HepG2 (cell line): Measurements from ENCODE around the gene AANAT. TPM values are rescaled to one million over a fixed set of nuclear protein-coding genes. Genes with fewer than 3 reads are reported as not detected.

Experiments used
- CREM ChIP-seq, 2 experiments: sonication (generic) in 1 of 2; formaldehyde crosslinking in 1 of 2; IDR thresholded peaks; 2 replicates each; pipeline versions ENCODE4 v1.4.0 to v1.6.1; 2016 to 2020; ENCODE audit warnings: antibody characterized with exemption in 1 of 2, mild to moderate bottlenecking in 1 of 2, missing genetic modification reagents in 1 of 2
- E2F2 ChIP-seq: sonication (generic); formaldehyde crosslinking; IDR thresholded peaks from 2 replicates; pipeline ENCODE4 v1.4.0; 2020; ENCODE audit warnings: missing genetic modification reagents, borderline replicate concordance
- ETV5 ChIP-seq: IDR thresholded peaks from 2 replicates; pipeline ENCODE4 v1.6.1; 2018; ENCODE audit warnings: missing biosample characterization, missing genetic modification reagents, inconsistent platforms, borderline replicate concordance
- FOXA3 ChIP-seq: IDR thresholded peaks from 2 replicates; pipeline ENCODE4 v1.6.1; 2016; ENCODE audit warnings: missing genetic modification reagents, missing compliant biosample characterization
- HNRNPUL1 ChIP-seq: fragments of 200-400 bp; formaldehyde crosslinking; IDR thresholded peaks from 2 replicates; pipeline ENCODE4 v1.6.1; 2017; ENCODE audit warnings: low read depth, mild to moderate bottlenecking, low read length, moderate library complexity
- PCBP1 ChIP-seq: fragments of 200-400 bp; formaldehyde crosslinking; IDR thresholded peaks from 2 replicates; pipeline ENCODE4 v1.6.1; 2017; ENCODE audit warnings: mild to moderate bottlenecking, low read depth, low read length, borderline replicate concordance
- POLR2A ChIP-seq, 2 experiments: IDR thresholded peaks; 2 replicates each; pipeline ENCODE4 v1.6.1; 2011; ENCODE audit warnings: low read depth in 2 of 2, low read length in 2 of 2, mild to moderate bottlenecking in 1 of 2, moderate library complexity in 1 of 2; ENCODE audit not compliant: insufficient read depth in 1 of 2
- SAP130 ChIP-seq: IDR thresholded peaks from 2 replicates; pipeline ENCODE4 v1.6.1; 2016; ENCODE audit warnings: low read depth
- SKI ChIP-seq: fragments of 450-650 bp; IDR thresholded peaks from one replicate; pipeline ENCODE4 v1.6.1; 2018; ENCODE audit warnings: mild to moderate bottlenecking; ENCODE audit not compliant: partially characterized antibody
- SMAD1 ChIP-seq: sonication (generic); formaldehyde crosslinking; IDR thresholded peaks from 2 replicates; pipeline ENCODE4 v1.4.0; 2020; ENCODE audit warnings: missing genetic modification reagents, low read depth, mild to moderate bottlenecking, borderline replicate concordance
- SMARCC2 ChIP-seq: fragments of 450-650 bp; IDR thresholded peaks from 2 replicates; pipeline ENCODE4 v1.6.1; 2017; ENCODE audit warnings: antibody characterized with exemption, mild to moderate bottlenecking
- SMC3 ChIP-seq: IDR thresholded peaks from 2 replicates; pipeline ENCODE4 v1.6.1; 2011; ENCODE audit warnings: low read length, improper control_type of control experiment
- SNAPC5 ChIP-seq: sonication (generic); formaldehyde crosslinking; IDR thresholded peaks from 2 replicates; pipeline ENCODE4 v1.8.1; 2023; ENCODE audit warnings: mild to moderate bottlenecking, missing genetic modification reagents, borderline replicate concordance
- SOX5 ChIP-seq: IDR thresholded peaks from 2 replicates; pipeline ENCODE4 v1.6.1; 2016; ENCODE audit warnings: borderline replicate concordance
- SRSF9 ChIP-seq: fragments of 200-400 bp; formaldehyde crosslinking; IDR thresholded peaks from 2 replicates; pipeline ENCODE4 v1.6.1; 2018; ENCODE audit warnings: borderline replicate concordance, mild to moderate bottlenecking, low read depth, low read length; ENCODE audit not compliant: insufficient read depth, poor library complexity, severe bottlenecking
- STAT5B ChIP-seq: sonication (generic); formaldehyde crosslinking; IDR thresholded peaks from 2 replicates; pipeline ENCODE4 v1.4.0; 2020; ENCODE audit warnings: missing genetic modification reagents
- TERF1 ChIP-seq: sonication (generic); formaldehyde crosslinking; IDR thresholded peaks from 2 replicates; pipeline ENCODE4 v1.8.0; 2022; ENCODE audit warnings: mild to moderate bottlenecking, missing genetic modification reagents, moderate library complexity
- THYN1 ChIP-seq: sonication (generic); formaldehyde crosslinking; IDR thresholded peaks from 2 replicates; pipeline ENCODE4 v1.8.1; 2023; ENCODE audit warnings: low read depth, mild to moderate bottlenecking, moderate library complexity, missing genetic modification reagents, borderline replicate concordance
- ZBTB38 ChIP-seq: sonication (generic); formaldehyde crosslinking; IDR thresholded peaks from 2 replicates; pipeline ENCODE4 v1.5.1; 2020; ENCODE audit warnings: mild to moderate bottlenecking, missing genetic modification reagents
- ZC3H4 ChIP-seq: sonication (generic); formaldehyde crosslinking; IDR thresholded peaks from 2 replicates; pipeline ENCODE4 v1.4.0; 2020; ENCODE audit warnings: missing genetic modification reagents, borderline replicate concordance
- ZFP36L2 ChIP-seq: sonication (generic); formaldehyde crosslinking; IDR thresholded peaks from 2 replicates; pipeline ENCODE4 v1.4.0; 2020; ENCODE audit warnings: missing genetic modification reagents
- ZFP91 ChIP-seq: sonication (generic); formaldehyde crosslinking; IDR thresholded peaks from 2 replicates; pipeline ENCODE4 v1.9.0; 2022; ENCODE audit warnings: missing genetic modification reagents, mild to moderate bottlenecking, borderline replicate concordance
- ZNF44 ChIP-seq: sonication (generic); formaldehyde crosslinking; IDR thresholded peaks from 2 replicates; pipeline ENCODE4 v1.5.1; 2020; ENCODE audit warnings: mild to moderate bottlenecking, missing genetic modification reagents
- ZNF550 ChIP-seq: sonication (generic); formaldehyde crosslinking; IDR thresholded peaks from 2 replicates; pipeline ENCODE4 v1.4.0; 2020; ENCODE audit warnings: mild to moderate bottlenecking, missing genetic modification reagents, borderline replicate concordance
- ZNF816 ChIP-seq: sonication (generic); formaldehyde crosslinking; IDR thresholded peaks from 2 replicates; pipeline ENCODE4 v1.8.0; 2022; ENCODE audit warnings: missing genetic modification reagents, mild to moderate bottlenecking, borderline replicate concordance
- ZZZ3 ChIP-seq: sonication (generic); formaldehyde crosslinking; IDR thresholded peaks from 2 replicates; pipeline ENCODE4 v1.4.0; 2020; ENCODE audit warnings: missing genetic modification reagents, mild to moderate bottlenecking, borderline replicate concordance
- polyA plus RNA-seq, 8 experiments: library from polyadenylated mRNA; depleted of rRNA in 3 of 8; stranded (reverse) in 7 of 8; unstranded in 1 of 8; fragments of >200 nt; fragmentation: Illumina TruSeq in 4 of 8; extraction: Trizol in 4 of 8; gene quantifications; 2 replicates each; pipeline versions ENCODE4 v1.2.1 to v1.2.3, GENCODE V29; 2011 to 2016; ENCODE audit warnings: low read depth in 4 of 8, missing spikeins in 1 of 8, mixed read lengths in 1 of 8; ENCODE audit not compliant: insufficient read depth in 1 of 8
- total RNA-seq, 5 experiments: library from RNA; depleted of rRNA; stranded (reverse); fragments of >200 nt; fragmentation: Illumina TruSeq; extraction: Trizol; gene quantifications; 2 replicates each; pipeline ENCODE4 v1.2.3, GENCODE V29; 2016; ENCODE audit warnings: low read depth in 1 of 5

Gene AANAT
- total and polyA plus RNA-seq, 2 of the 13 experiments (the other 11 are each of a cell fraction or from before 2014, with no cell fraction given): 0.07 TPM; not detected in 1

GRCh38 chr17:76506408-76507345 lies 39.3 kb downstream of the AANAT start (continued):
- TF ChIP-seq ZFP91 (peak; percentile 78; the same call in 1 of the 2 replicates), THYN1 (no peak), ETV5 (peak; percentile 56), E2F2 (CRISPR knock-in tag) (no peak), ZZZ3 (no peak), ZNF44 (CRISPR knock-in tag) (0 out of 2 replicates have a peak, but pooled peaks have one; percentile 45), SNAPC5 (no peak), ZFP36L2 (no peak), FOXA3 (no peak), SRSF9 (no peak), SMAD1 (CRISPR knock-in tag) (no peak; the same call in 1 of the 2 replicates), ZC3H4 (CRISPR knock-in tag) (no peak), PCBP1 (no peak; the same call in 1 of the 2 replicates), STAT5B (CRISPR knock-in tag) (no peak), SMARCC2 (no peak), TERF1 (no peak), ZNF550 (CRISPR knock-in tag) (0 out of 2 replicates have a peak, but pooled peaks have one; percentile 1), POLR2A (IDR thresholded peaks at IDR 0.05; ENCODE audit: insufficient read depth in 1 of 2, low read depth in 2 of 2, low read length in 2 of 2) (no peak), CREM (IDR thresholded peaks at IDR 0.05) (no peak), CREM (CRISPR knock-in tag; IDR thresholded peaks at IDR 0.05) (no peak), SKI (no peak), ZBTB38 (CRISPR knock-in tag) (0 out of 2 replicates have a peak, but pooled peaks have one; percentile 15), SOX5 (CRISPR knock-in tag) (0 out of 2 replicates have a peak, but pooled peaks have one; percentile 52), SAP130 (CRISPR knock-in tag) (peak; percentile 85), ZNF816 (CRISPR knock-in tag) (no peak), HNRNPUL1 (no peak), SMC3 (peak; percentile 94)
